Measurements from ENCODE around the gene NID1.
A peak's percentile ranks its signal among the peaks of the same experiment; 100 is the strongest.
"Not testable (repeated sequence)": the region's sequence is repeated elsewhere in the genome, so short reads cannot be mapped to it uniquely, and the experiment has no call there.

NID1 gene

DNA sequence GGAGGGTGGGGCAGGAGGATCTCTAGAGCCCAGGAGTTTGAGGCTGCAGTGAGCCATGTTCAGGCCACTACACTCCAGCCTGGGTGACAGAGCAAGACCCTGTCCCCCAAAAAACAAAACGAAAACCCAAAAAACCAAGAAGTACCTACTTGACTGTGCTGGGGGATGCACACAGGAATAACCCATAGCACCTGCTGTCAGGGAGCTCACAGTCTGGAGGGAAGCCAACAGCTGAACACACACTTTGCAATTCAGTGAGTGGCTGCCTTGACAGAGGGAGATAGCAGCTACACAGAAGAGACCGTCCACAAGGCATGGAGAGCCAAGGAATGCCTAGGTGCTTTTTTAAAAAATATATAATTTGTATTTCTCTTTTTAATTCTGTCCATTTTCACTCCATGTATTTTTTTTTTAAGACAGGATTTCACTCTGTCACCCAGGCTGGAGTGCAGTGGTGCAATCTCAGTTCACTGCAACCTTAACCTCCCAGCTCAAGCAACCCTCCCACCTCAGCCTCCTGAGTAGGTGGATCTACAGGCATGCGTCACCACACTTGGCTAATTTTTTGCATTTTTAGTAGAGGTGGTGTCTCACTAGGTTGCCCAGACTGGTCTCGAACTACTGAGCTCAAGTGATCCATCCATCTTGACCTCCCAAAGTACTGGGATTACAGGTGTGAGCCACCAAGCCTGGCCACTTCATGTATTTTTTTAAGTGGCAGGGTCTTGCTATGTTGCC, 68.7 kb downstream of the NID1 start:
- no peak for DNase-seq

DNA sequence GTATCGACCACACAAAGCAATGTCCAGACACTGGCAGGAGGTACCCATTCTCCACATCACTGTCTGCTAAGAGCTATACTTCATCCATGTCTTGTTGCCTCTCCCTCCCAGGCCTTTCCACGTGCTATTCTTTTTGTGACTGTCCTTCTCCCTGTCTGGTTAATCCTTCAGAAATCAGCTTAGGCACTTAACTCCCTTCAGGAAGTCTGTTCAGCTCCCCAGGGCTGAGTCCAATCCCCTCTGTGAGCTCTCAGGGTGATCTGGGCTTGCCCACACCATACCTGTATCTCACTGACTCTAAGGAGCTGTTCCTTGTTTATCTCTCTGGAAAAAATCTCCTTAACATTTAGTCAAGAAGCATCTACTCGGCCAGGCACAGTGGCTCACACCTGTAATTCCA, 69.4 kb downstream of the NID1 start:
- no peak for DNase-seq

DNA sequence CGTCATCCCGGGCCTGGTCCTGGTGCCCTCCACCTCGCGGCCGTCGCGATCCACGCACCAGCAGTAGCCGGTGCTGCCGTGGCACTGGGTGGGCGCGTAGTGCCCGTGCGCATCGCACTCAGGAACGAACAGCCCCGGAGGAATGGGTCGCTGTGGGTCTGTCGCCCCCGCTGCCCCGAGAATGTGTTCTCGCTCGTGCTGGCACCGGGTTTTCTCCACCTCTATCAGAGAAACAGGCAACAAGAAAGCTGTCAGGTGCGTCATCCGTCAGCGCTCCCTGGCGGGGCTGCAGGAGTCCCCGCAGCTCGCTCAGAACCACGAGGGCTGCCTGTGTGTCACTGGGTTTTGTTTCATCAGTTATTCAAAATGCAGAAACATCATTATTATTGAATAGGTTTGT, 71.2 kb downstream of the NID1 start:
- no peak for DNase-seq

DNA sequence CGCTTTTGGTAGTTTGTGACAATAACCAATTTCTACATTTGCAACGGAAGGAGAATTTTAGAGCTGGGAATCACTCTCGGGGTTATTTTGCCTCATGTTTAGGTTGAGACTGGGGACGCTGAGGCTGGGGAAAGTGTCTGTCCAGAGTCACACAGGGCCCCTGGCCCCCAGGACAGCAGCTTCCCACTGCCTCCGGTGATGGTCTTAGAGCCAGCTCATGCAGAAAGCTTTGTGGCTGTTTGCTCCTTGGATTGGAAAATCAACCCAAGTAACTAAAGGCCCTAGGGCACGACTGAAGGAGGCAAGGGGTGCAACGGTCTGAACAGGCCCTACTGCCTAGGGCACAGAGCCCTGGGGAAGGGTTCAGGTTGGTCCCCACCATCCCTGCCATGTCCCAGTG, 72.0 kb downstream of the NID1 start:
- DNase-seq, result no peak

DNA sequence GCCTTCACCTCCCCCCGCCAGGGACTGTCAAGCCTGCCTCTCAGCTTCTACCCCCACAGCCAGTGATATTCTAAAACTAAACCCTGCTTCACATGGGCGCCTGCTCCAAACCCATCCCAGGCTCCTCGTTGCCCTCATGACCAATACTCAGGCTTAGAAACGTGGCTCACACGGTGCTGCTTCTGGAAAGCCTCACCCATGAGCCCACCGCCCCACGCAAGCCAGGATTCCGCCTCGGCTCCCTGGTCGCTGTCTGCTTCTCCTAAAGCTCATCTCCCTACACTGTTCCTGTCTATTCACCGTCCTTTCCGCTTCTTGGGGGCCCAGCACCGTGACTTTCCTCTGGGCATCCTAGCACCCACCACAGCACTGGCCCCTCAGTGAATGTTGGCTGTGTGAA, 72.5 kb downstream of the NID1 start:
- DNase-seq, result no peak

DNA sequence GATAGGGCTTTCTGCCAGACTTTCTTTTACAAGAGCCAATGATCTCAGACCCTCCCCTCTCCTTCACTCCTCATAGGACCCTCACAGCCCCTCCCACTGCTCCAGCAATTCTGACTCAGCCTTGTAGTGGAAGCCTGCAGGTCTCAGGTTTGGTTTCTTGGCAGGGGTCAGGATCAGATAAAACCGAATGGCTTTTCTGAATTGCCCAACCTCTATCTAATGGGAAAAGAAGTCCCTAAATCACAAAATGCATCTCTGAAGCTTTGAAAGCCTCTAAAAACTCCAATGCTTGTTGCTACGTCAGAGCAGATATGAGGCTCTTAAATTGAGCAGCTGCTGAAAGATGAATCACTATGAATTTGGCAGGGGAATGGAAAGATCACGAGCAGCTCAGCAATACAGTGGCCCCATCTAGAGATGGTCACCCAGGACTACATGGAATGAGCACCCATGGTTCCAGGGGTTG, 74.5 kb downstream of the NID1 start:
- no peak for DNase-seq

DNA sequence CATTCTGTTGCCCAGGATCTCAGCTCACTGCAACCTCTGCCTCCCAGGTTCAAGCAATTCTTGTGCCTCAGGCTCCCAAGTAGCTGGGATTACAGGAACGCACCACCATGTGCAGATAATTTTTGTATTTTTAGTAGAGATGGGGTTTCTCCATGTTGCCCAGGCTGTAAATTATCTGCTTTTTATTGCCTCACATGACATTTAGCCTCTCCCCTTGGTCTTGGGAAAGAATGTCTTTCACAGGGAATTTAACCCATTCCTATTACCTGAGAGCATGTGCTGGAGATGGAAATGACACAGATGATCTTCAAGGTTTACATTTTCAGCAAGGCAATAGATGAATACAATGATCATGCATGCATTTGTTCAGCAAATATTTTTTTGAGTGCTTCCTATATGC, 75.8 kb downstream of the NID1 start:
- no peak for DNase-seq

DNA sequence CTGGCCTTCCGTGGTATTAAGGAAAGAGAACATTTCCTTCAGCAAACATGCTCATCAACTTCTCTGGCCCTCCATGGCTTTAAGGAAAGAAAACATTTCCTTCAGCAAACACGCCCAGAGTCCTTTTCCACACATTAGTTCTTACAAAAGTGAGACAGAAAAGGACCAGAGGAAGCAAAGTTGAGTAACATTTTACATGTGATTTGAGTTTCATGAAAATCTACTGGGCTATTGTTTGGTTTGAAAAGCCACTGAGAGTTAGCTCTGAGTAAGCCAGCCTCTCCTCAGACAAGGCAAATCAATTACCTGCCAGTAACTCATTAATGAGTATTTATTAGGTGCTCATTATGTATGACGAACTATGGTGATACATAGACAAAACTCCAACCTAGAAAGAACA, 78.0 kb downstream of the NID1 start:
- no peak for DNase-seq

DNA sequence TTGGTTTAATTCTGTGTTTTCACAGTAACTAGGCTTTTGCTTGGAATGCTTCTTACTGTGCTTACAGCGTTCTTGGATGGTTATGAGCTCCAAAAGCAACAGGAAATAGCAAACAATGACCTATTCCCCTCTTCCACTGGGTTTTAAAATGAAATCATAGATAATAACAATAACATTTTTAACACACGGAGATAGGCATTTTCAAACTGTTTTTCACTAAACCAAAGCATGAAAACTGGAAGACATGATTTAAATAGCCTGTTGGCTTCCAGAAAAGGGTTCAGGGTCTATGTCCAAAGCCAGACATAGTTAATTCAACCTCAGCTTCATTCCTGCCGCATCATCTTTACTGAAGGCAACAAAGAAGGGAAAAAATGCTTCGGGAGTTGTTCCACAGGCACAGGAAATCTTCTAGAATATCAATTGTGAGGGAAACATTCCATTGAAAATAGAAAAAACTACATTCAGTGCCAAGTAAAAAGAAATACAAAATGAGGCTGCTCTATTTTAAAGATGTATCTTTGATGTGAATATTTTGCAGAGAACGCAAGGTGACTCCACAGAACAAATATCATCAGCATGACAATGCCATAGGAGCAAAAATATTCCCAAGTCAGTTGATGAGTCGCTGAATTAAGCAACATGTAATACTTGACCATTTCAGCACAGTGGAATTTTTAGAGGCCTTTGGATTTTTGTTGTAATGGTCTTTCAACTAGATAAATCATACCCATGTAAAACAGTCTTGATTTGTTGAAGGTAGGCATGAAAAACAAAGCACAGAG, 80.7 kb downstream of the NID1 start:
- no peak for DNase-seq

DNA sequence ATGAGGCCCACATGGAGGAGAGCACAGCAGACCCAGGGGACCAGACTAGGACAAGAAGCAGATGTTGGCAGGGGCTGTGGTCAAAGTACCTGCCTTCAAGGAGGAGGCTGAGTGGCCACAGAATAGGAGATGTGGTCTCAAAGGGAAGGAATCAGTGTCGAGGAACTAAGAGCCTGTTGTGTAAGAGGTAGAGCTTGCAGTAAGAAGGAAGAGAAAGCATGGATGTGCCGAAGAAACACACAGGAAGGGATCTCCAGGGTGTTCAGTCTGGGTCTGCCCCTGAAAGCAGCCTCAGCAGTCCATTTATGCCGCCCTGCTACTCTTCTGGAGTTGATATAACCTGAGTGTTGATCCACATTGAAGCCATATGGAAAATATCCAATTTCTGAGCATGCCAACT, 83.9 kb downstream of the NID1 start:
- DNase-seq, result no peak

DNA sequence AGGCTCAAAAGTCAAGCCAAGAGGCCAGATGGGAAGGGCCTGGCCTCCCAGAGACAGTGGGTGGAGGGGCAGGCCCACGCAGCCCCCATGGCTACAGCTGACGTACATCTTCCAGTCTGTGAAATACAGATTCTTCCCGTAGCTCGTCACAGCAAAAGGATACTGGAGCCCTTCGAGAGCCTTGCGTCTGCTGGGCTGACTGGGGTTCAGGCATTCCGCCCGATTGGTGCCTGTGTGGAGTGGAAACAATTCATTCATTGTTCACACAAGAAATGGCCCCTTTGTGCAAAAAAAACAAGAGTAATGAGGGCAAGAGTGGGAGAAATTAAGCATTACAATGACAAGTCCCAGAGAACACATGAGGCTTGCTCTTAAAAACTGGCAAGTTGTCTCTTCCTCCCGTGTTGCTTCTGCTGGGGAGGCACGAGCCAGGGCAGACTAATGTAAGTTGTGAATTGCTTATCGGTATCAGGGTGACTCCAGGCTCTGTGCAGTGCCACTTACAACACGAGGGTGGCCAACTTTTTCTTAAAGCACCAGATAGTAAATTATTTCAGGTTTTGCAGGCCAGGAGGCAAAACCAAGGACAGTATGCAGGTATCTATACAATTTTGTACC, 85.1 kb downstream of the NID1 start:
- DNase-seq, result no peak

DNA sequence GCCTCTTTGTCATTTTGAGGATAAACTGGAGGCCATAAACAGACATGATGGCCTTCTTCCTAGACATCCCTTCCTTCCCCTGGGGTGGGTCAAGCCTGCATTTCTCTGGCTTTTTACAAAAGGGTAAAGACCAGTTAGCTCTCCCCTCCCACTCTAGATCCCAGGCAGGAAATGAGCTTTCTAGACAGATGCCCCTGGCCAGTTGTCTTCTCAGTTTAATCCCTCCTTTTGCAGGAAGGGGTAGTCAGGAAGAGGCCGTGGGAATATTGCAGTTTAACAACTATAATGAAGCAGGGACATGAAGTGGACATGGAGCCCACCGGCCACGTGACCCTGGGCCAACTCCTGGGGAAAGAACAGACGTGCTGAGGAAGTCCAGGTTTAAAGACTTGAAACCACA, 85.7 kb downstream of the NID1 start:
- no peak for DNase-seq

DNA sequence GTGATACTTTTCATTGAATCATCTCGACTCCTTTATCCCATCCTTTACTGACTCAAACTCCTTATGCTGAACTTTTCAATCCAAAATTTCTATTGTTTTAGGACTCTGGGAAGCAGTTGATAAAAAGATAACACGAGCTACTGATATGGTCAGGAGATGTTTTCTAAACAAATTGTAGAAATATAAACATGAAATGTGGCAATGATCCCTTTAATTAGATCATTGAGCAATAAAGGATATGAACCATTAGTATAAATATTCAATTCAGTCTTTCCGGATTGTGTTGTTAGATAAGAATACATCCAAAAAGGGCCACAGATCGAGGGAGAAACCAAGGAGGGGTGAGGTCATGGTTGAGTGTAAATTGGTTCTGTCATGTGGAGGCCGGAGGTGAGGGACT, 88.4 kb downstream of the NID1 start:
- DNase-seq, result no peak

DNA sequence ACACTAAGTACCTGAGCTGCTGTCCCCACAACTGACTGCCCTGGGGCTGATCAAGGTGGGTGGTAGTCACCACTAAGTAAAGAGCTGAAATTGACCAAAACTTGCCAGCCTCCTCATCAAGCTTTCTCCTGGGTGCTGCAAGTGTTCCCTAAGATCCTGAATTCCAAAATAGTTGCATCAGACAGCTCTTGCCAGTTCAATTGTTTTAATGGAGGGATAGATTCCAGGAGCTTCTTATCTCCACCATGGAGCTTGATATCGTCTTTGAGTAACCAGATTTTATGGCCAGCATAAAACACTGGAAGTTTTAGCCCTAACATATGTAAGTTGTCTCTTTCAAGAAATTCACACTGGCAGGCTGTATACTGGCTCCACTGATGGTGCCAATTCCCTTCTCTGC, 90.3 kb downstream of the NID1 start:
- no peak for DNase-seq

DNA sequence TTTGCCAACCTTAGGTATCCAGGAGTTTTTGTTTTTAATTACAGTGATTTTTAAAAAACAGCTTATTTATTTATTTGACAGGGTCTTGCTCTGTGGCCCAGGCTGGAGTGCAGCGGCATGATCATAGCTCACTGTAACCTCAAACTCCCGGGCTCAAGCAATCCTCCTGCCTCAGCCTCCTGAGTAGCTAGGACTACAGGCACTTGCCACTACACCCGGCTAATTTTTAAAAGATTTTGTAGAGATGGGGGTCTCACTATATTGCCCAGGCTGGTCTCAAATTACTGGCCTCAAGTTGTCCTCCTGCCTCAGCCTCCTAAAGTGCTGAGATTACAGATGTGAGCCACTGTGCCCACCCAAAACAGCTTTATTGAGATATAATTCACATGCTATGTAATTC, 92.2 kb downstream of the NID1 start:
- DNase-seq, result not testable (repeated sequence)

DNA sequence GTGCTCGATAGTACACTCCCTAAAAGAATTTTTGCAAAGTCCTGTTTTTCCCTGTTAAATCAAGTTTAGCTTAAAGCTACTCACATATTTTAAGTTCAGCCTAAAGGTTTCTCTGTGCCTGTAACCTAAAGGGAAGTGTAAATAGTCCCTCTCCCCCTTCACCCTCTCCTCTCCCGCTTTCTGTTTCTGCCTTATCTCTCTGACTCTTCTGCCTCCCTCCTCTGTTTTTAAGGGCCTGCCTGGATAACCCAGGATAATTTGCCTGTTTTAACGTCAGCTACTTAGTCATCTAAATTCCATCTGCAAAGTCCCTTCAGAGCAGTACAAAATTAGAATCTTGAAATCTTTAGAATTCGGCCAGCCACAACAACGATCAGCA, 92.6 kb downstream of the NID1 start:
- peak; percentile 16 for DNase-seq

DNA sequence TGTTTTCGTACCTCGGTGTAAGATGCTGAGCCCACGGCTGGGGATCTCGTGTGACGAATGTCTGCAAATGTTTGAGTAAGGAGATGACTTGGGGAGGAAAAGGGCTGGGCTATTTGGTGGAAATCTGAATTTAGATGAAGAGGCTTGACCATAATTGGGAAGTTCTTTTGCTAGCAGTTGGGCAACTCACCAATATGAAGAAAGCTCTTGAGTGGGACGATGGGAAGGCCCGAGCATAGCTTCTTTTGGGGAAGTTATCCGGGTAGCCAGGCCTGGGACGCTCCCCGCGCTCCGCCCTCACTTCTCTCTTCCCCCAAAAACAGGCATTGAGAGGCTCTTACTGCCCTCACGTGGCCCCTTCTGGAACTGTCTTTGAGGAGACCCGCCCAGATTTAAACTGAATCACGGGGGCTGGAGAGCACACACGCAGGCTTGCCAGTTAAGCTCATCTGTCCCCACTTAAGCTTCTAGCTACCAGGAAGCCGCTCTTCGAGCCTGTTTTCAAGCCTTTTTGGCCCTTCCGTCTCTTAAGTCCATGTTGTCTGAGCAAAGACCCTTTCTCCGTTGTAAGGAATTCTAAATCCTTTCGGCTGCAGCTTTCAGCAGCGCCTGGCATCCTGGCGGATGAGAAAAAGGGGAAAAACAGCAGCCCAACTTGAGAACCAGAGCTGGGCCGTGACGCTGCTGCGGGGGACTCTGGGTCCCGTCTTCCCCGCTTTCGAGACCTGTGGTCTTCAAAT, 93.1 kb downstream of the NID1 start:
- DNase-seq, result peak; percentile 87

DNA sequence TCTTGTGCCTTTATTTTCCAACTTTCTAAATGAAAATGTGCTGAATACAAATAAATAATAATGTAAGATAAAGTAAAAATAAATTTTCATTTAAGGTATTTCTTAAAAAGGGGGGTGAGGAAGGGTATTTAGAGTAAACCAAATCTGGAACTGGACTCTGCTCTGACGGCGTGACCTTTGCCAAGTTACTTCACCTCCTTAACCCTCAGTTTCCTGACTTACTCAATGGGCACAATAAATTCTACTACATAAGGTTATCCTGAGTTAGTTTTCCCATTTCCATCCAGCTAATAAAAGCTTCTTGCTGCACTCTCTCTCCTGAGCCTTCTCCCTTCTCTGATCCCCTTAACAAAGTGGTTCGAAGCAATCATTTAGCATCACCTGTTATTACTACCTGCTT, 93.9 kb downstream of the NID1 start:
- DNase-seq, result no peak

DNA sequence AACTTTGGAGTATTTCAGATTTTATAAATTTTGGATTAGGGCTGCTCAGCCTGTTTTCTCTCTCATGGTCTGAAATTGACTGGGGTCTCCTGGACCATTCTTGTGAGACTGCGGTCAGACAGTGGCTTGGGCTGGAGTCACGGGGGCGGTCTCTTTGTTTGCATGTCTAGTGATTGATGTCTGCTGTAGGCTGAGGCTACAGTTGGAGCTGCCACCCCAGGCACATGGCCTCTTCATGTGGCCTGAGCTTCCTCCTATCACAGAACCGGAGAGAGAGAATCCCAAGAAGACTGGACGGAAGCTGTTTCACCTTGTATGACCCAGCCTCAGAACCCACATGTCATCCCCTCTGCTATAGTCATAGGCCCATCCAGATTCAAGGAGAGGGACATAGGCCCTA, 96.1 kb downstream of the NID1 start:
- DNase-seq, result no peak

DNA sequence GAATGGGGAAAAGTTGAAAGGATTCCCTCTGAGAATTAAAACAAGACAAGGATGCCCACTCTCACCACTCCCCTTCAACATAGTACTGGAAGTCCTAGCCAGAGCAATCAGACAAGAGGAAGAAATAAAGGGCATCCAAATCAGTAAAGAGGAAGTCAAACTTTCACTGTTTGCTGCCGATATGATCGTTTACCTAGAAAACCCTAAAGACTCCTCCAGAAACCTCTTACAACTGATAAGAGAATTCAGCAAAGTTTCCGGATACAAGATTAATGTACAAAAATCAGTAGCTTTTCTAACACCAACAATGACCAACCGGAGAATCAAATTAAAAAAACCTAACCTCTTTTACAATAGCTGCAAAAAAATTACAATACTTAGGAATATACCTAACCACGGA, 98.8 kb downstream of the NID1 start:
- DNase-seq, result not testable (repeated sequence)

DNA sequence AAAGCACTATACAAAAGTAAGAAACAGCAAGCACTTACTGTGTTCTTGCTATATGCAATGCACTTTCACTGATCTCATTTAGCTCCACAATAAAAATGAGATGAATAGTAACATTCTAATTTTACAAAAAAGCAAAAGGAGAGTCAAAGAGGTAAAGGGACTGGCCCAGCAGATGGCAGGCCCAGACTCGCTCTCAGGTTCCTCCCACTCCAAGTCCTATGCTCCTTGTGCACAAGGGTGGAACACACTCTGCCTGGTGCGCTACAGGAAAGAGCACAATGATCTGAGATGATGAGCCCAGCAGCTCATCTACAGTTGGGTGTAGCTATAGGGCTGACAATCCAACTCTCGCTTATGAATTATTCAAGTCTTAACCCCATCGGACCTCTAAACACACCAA, 104.1 kb downstream of the NID1 start:
- DNase-seq, result no peak

DNA sequence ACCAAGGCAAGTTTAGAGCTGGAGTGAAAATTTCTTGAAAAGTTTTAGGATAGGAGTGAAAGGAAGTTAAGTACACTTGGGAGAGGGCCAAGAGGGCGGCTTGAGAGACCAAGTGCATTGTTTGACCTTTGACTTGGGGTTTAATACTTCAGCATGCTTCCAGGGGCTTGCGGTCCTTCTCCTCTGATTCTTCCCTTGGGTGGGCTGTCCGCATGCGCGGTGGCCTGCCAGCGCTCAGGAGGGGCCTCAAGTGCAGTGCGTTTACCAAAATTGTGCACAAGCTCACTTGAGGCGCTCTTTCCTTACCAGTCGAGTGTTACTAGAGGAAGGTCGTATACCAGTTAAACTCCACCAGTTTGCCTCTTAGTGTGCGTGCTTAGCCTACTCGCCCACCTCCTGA, 106.9 kb downstream of the NID1 start:
- no peak for DNase-seq

DNA sequence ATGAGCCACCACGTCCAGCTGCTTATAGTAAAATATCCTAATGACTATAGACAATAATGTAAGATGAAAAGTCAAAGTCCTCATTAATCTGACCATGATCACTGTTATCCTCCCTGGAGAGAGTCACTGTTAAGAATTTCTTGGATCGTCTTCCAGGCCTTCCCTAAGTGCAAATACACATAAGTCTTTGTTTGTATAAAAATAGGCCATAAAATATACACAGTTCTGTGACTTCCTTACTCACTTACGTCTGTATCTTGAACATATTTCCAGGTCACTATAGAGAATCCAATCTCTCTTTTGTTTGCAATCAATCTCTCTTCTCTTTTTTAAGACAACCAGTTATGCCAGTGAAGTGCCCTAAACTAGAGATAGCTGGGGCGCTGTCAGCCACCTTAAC, 109.1 kb downstream of the NID1 start:
- DNase-seq, result no peak
